ENCODE results near the gene TAS2R38.

- TF ChIP-seq, protein P1, sequence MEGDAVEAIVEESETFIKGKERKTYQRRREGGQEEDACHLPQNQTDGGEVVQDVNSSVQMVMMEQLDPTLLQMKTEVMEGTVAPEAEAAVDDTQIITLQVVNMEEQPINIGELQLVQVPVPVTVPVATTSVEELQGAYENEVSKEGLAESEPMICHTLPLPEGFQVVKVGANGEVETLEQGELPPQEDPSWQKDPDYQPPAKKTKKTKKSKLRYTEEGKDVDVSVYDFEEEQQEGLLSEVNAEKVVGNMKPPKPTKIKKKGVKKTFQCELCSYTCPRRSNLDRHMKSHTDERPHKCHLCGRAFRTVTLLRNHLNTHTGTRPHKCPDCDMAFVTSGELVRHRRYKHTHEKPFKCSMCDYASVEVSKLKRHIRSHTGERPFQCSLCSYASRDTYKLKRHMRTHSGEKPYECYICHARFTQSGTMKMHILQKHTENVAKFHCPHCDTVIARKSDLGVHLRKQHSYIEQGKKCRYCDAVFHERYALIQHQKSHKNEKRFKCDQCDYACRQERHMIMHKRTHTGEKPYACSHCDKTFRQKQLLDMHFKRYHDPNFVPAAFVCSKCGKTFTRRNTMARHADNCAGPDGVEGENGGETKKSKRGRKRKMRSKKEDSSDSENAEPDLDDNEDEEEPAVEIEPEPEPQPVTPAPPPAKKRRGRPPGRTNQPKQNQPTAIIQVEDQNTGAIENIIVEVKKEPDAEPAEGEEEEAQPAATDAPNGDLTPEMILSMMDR (IDR thresholded peaks at IDR 0.05; ENCODE audit: insufficient read depth, low read depth, low read length): no peak
- TF ChIP-seq EZH2 (IDR thresholded peaks at IDR 0.05; ENCODE audit: insufficient read depth, low read length): no peak
Observed at GRCh38 chr7:142018154-142018553, 44.6 kb upstream of the TAS2R38 start.

Measured in astrocyte (in vitro differentiated cells and primary cell).